SHP77 (cell line): Measurements from ENCODE around the gene PCDHGB4.
"Not testable (repeated sequence)": the region's sequence is repeated elsewhere in the genome, so short reads cannot be mapped to it uniquely, and the experiment has no call there.

Source experiments
- DNase-seq, 2 experiments: peaks; one replicate each; lab custom pipeline; 2025; lab: John Stamatoyannopoulos, UW

The PCDHGB4 gene

GRCh38 chr5:141366016-141366896 is 21.2 kb upstream of the PCDHGB4 start:
- DNase-seq = no peak

- DNase-seq = no peak
These were observed 17.3 kb upstream of the PCDHGB4 start, which contains the start of gene PCDHGB3 for GRCh38 chr5:141369994-141370848. PCDHGB3 (plus strand) TSS chr5:141370242; CDS start chr5:141370395, 153 bp downstream.

GRCh38 chr5:141371572-141372475 is 15.7 kb upstream of the PCDHGB4 start:
- DNase-seq = no peak

GRCh38 chr5:141373673-141374317 is 13.7 kb upstream of the PCDHGB4 start, which contains the start of gene PCDHGA6:
PCDHGA6 (plus strand) TSS chr5:141373891; CDS start chr5:141374084, 193 bp downstream.
- no peak for DNase-seq

GRCh38 chr5:141374627-141375026 is 12.9 kb upstream of the PCDHGB4 start:
- no peak for DNase-seq

- not testable (repeated sequence) for DNase-seq
These were observed 11.9 kb upstream of the PCDHGB4 start for GRCh38 chr5:141375444-141376155.

- no peak for DNase-seq
These were observed 4.8 kb upstream of the PCDHGB4 start, which contains the start of gene PCDHGA7 for GRCh38 chr5:141382469-141383294. PCDHGA7 (plus strand) TSS chr5:141382742; CDS start chr5:141382900, 158 bp downstream.

- no peak for DNase-seq
These were observed 4.2 kb upstream of the PCDHGB4 start for GRCh38 chr5:141383345-141383744.

- DNase-seq = no peak
These were observed 2.8 kb upstream of the PCDHGB4 start for GRCh38 chr5:141384471-141385267.

GRCh38 chr5:141388661-141389060 is 1.2 kb downstream of the PCDHGB4 start:
- no peak for DNase-seq

- DNase-seq = no peak
These were observed 1.9 kb downstream of the PCDHGB4 start for GRCh38 chr5:141389153-141390042.

- no peak for DNase-seq
These were observed 5.1 kb downstream of the PCDHGB4 start, which contains the start of gene PCDHGA8 for GRCh38 chr5:141392429-141393198. PCDHGA8 (plus strand) TSS chr5:141392633; CDS start chr5:141392814, 181 bp downstream.

GRCh38 chr5:141393267-141393666 is 5.8 kb downstream of the PCDHGB4 start:
- DNase-seq = no peak

- DNase-seq = not testable (repeated sequence)
These were observed 7.1 kb downstream of the PCDHGB4 start for GRCh38 chr5:141394401-141395187.

- not testable (repeated sequence) for DNase-seq
These were observed 10.5 kb downstream of the PCDHGB4 start, which contains the start of gene PCDHGB5 for GRCh38 chr5:141397756-141398551. PCDHGB5 (plus strand) TSS chr5:141397947; CDS start chr5:141398128, 181 bp downstream.
